ENCODE data around the gene YY1AP1. TPM values are rescaled to one million over a fixed set of nuclear protein-coding genes. Genes with fewer than 3 reads are reported as not detected.
"Not testable (repeated sequence)": the region's sequence is repeated elsewhere in the genome, so short reads cannot be mapped to it uniquely, and the experiment has no call there.

YY1AP1 gene
- total RNA-seq, 6 donors from 2014 or later, result 49.3 to 225 (median 89.9) TPM

GRCh38 chr1:155640367-155640766, 48.2 kb downstream of the YY1AP1 start:
- no peak for DNase-seq
- ATAC-seq (ENCODE audit: low FRiP score in 2 of 2), result no peak
- Histone ChIP-seq H3K27me3 (no peaks in the 10 kb centered on the region), H3K27ac (no peak overlapping the region), H3K4me3 (no peak overlapping the region), H3K4me1 (peaks cover 0 to 12% (median 6%) of the 10 kb centered on the region in 4 donors), H3K36me3 (no peaks in the 10 kb centered on the region), H3K9me3 (peaks cover 0 to 20% (median 8%) of the 10 kb centered on the region in 4 donors)
- TF ChIP-seq POLR2AphosphoS5 (IDR thresholded peaks at IDR 0.05) (no peak), EP300 (IDR thresholded peaks at IDR 0.05) (no peak), POLR2A (IDR thresholded peaks at IDR 0.05) (no peak), CTCF (IDR thresholded peaks at IDR 0.05) (no peak)

- Histone ChIP-seq H3K36me3 (no peaks in the 10 kb centered on the region), H3K4me1 (peaks cover 0 to 12% (median 6%) of the 10 kb centered on the region in 4 donors), H3K27me3 (no peaks in the 10 kb centered on the region), H3K9me3 (peaks cover 0 to 2% (median 0%) of the 10 kb centered on the region in 4 donors), H3K4me3 (peak overlapping the region in 3 of 4 donors; percentile 30 to 48 (median 31)), H3K27ac (peak overlapping the region in 2 of 4 donors; percentile 70 to 77)
- ATAC-seq (ENCODE audit: low FRiP score in 2 of 2) (no peak), DNase-seq (no peak)
- TF ChIP-seq EP300 (IDR thresholded peaks at IDR 0.05) (no peak), CTCF (IDR thresholded peaks at IDR 0.05) (no peak), POLR2AphosphoS5 (IDR thresholded peaks at IDR 0.05) (no peak), POLR2A (IDR thresholded peaks at IDR 0.05) (no peak)
- 84 to 89% methylated on average over 7 to 10 of the region's 11 CpGs for WGBS, 2 donors
These were observed 52.0 kb downstream of the YY1AP1 start for GRCh38 chr1:155636397-155637153.

- H3K27ac ChIP-seq; ATAC-seq (ENCODE audit: low FRiP score in 2 of 2); DNase-seq; H3K4me3 ChIP-seq; H3K36me3 ChIP-seq; H3K27me3 ChIP-seq; H3K4me1 ChIP-seq; H3K9me3 ChIP-seq: not testable (repeated sequence)
- 89 to 95% methylated on average over 4 to 7 of the region's 7 CpGs for WGBS, 2 donors
These were observed 62.1 kb downstream of the YY1AP1 start for GRCh38 chr1:155626428-155626827.

GRCh38 chr1:155623357-155623756, 65.2 kb downstream of the YY1AP1 start:
- Histone ChIP-seq H3K27me3 (no peaks in the 10 kb centered on the region), H3K4me1 (no peaks in the 10 kb centered on the region), H3K9me3 (no peaks in the 10 kb centered on the region), H3K4me3 (no peak overlapping the region), H3K27ac (no peak overlapping the region), H3K36me3 (no peaks in the 10 kb centered on the region)
- WGBS, 2 donors, result 44 to 73% methylated on average over 1 of the region's 1 CpG
- no peak for TF ChIP-seq POLR2A (IDR thresholded peaks at IDR 0.05)
- ATAC-seq (ENCODE audit: low FRiP score in 2 of 2) (no peak), DNase-seq (no peak)

- no peak for TF ChIP-seq POLR2AphosphoS5 (IDR thresholded peaks at IDR 0.05)
- TF ChIP-seq POLR2A (IDR thresholded peaks at IDR 0.05), result no peak
- no peak for TF ChIP-seq EP300 (IDR thresholded peaks at IDR 0.05)
- no peak for TF ChIP-seq CTCF (IDR thresholded peaks at IDR 0.05)
- Histone ChIP-seq H3K27ac (no peak overlapping the region), H3K4me1 (no peaks in the 10 kb centered on the region), H3K4me3 (no peak overlapping the region), H3K9me3 (no peaks in the 10 kb centered on the region), H3K27me3 (no peaks in the 10 kb centered on the region), H3K36me3 (no peaks in the 10 kb centered on the region)
- DNase-seq (peak in 1 of 2 donors; percentile 26), ATAC-seq (ENCODE audit: low FRiP score in 2 of 2) (no peak)
- 60 to 80% methylated on average over 2 of the region's 2 CpGs for WGBS, 2 donors
These were observed 66.4 kb downstream of the YY1AP1 start for GRCh38 chr1:155622191-155622590.

- H3K27ac ChIP-seq; H3K27me3 ChIP-seq; H3K9me3 ChIP-seq; H3K4me3 ChIP-seq; DNase-seq; H3K4me1 ChIP-seq; ATAC-seq (ENCODE audit: low FRiP score in 2 of 2): not testable (repeated sequence)
- H3K36me3 ChIP-seq, result peaks cover 0 to 13% (median 6%) of the 10 kb centered on the region in 4 donors
- no CpG with 5 or more reads among the region's 2 CpGs for WGBS, 2 donors
These were observed 75.3 kb downstream of the YY1AP1 start for GRCh38 chr1:155613226-155613625.

- H3K36me3 ChIP-seq, result peaks cover 0 to 13% (median 6%) of the 10 kb centered on the region in 4 donors
- H3K27me3 ChIP-seq, H3K4me1 ChIP-seq, H3K27ac ChIP-seq, DNase-seq, H3K9me3 ChIP-seq: not testable (repeated sequence)
- no CpG with 5 or more reads among the region's 33 CpGs for WGBS, 2 donors
- H3K4me3 ChIP-seq, result peak overlapping the region in 3 of 4 donors; percentile 60 to 77 (median 63)
- ATAC-seq (ENCODE audit: low FRiP score in 2 of 2), result peak; percentile 27 to 53
These were observed 78.3 kb downstream of the YY1AP1 start for GRCh38 chr1:155610257-155610647.
